SU-DHL-6 (cell line): Measurements from ENCODE around the gene LRP1B.

Source experiments
- EZH2phosphoT487 ChIP-seq: fragments of 200-600 bp; sonication (generic), shearing (Covaris generic); conservative IDR thresholded peaks from 2 replicates; pipeline ENCODE4 v1.6.1; 2018; ENCODE audit warnings: mild to moderate bottlenecking, antibody characterized with exemption, low read length, moderate library complexity, mixed read lengths
- TF ChIP-seq, protein P1 (sequence below): fragments of 200-600 bp; sonication (generic); IDR thresholded peaks from one replicate; pipeline ENCODE4 v1.5.1; 2017; ENCODE audit warnings: antibody characterized with exemption, mild to moderate bottlenecking, low read length, moderate library complexity; ENCODE audit not compliant: insufficient read depth, poor library complexity, severe bottlenecking

DNA sequence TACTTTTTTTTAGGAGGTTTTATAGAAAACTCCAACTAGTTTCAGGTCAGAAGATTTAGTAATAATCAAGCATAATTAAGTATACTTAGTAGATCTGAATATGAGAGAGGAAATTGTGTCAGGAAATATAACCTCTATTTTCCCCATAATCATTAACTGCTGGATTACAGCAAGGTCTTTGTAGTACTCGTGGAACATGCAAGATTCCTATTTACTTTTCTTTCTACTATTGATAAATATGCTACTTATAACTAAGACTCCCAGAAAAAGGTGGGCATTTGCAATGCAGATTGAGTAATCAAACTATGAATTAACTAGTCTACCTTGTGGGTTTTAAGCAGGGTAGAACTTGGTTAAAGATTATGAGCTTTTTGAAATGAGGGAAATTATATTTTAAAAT is 570.1 kb downstream of the LRP1B start:
- TF ChIP-seq, protein P1, sequence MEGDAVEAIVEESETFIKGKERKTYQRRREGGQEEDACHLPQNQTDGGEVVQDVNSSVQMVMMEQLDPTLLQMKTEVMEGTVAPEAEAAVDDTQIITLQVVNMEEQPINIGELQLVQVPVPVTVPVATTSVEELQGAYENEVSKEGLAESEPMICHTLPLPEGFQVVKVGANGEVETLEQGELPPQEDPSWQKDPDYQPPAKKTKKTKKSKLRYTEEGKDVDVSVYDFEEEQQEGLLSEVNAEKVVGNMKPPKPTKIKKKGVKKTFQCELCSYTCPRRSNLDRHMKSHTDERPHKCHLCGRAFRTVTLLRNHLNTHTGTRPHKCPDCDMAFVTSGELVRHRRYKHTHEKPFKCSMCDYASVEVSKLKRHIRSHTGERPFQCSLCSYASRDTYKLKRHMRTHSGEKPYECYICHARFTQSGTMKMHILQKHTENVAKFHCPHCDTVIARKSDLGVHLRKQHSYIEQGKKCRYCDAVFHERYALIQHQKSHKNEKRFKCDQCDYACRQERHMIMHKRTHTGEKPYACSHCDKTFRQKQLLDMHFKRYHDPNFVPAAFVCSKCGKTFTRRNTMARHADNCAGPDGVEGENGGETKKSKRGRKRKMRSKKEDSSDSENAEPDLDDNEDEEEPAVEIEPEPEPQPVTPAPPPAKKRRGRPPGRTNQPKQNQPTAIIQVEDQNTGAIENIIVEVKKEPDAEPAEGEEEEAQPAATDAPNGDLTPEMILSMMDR = no peak
- TF ChIP-seq EZH2phosphoT487 = no peak
